Stimulated activated naive CD4-positive, alpha-beta T cell treated with Interleukin-2 at 50 U/mL for 16 hours (primary cell): ENCODE data around the gene DOK7.

Experiments
- DNase-seq: peaks from one replicate; lab custom pipeline; 2025; lab: John Stamatoyannopoulos, UW

DOK7 gene

DNA sequence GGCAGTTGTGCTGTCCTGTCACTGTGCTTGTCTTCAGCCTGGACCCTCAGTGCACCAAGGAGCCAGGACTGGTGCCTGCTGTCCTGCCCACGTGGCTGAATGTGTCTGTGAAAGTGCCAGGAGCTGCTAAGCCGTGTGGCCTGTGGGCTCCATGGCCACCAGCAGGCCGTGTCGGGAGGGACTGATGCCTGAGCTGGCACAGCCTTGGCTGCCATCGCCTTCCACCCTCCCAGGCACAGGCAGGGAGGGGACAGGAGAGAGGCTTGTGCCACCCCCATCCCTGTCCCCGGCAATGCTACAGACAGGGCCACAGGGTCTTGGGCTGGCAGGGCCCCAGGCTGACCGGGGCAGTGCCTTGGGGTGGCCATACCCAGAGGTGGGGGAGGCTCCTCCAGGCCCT is 24.8 kb downstream of the DOK7 start:
- DNase-seq = no peak

- no peak for DNase-seq
Observed at GRCh38 chr4:3488820-3489219, 25.7 kb downstream of the DOK7 start.

DNA sequence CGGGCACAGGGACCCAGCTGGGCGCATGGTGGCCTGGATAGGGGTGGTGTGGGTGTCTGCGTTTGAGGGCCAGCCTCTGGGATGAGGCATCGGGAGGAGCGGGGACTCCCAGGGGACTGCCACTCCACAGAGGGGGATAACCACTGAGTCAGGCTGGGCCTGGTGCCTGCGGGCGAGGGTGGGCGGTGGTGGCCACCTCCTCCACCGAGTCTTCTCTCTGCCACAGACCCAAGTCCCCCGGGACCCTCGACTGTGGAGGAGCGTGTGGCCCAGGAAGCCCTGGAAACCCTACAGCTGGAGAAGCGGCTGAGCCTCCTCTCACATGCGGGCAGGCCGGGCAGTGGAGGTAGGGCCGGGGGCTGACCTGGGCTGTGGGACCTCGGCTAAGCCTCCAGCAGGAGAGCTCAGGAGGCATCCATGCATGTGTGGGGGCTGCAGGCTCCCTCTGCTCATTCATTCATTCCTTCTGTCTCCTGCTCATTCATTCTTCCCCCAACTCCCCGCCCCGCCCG is 26.4 kb downstream of the DOK7 start:
- no peak for DNase-seq

DNA sequence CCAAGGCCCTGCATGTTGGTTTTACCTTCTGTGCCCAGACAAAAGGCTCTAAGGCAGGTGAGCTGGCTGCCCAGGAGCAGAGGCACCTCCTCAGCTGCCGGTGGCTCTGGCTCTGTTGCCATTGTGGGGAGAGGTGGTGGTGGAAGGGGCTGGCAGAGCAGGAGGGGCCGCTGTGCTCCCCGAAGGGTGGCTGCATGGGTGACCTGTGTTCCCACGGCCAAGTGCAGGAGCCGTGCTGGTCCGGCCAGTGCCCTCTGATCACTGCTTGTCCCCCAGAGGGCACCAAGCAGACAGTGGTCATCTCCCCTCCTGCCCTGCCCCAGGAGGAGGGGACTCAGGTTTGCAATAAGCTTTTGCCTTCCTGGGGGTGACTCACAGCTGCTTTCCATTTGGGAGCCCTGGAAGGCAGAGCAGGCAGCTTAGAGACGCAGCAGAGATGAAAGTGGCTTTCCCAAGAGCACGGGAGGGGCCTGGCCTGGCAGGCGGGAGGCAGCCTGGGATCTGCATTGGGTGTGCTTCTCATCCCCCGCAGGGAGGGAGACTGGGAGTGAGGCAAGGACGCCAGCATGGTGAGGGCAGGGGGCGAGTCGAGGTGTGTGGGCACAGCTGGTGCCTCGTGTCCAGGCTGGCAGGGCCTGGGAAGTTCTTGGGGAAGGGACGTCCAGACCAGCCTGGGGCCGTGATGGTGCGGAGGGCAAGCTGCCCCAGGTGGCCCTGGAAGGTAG is 28.7 kb downstream of the DOK7 start:
- DNase-seq = no peak

DNA sequence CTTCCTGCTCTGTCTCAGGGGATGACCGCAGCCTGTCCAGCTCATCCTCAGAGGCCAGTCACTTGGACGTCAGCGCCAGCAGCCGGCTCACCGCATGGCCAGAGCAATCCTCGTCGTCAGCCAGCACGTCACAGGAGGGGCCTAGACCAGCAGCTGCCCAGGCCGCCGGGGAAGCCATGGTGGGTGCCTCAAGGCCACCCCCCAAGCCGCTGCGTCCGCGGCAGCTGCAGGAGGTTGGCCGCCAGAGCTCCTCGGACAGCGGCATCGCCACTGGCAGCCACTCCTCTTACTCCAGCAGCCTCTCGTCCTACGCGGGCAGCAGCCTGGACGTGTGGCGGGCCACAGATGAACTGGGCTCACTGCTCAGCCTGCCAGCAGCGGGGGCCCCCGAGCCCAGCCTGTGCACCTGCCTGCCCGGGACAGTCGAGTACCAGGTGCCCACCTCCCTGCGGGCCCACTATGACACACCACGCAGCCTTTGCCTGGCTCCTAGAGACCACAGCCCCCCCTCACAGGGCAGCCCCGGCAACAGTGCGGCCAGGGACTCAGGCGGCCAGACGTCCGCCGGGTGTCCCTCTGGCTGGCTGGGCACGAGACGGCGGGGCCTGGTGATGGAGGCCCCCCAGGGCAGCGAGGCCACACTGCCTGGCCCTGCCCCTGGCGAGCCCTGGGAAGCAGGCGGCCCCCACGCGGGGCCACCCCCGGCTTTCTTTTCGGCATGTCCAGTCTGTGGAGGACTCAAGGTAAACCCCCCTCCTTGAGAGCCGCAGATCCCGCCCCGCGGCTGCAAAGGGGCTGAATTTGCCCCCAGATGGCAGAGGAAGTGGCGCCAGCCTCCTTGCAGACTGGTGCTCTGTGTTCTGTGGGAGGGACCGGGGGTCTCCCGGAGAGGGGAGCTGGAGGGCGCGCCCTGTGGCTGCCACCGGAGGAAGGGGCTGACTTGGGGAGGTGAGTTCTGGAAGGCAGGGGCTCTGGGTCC is 29.9 kb downstream of the DOK7 start:
- DNase-seq = no peak

DNA sequence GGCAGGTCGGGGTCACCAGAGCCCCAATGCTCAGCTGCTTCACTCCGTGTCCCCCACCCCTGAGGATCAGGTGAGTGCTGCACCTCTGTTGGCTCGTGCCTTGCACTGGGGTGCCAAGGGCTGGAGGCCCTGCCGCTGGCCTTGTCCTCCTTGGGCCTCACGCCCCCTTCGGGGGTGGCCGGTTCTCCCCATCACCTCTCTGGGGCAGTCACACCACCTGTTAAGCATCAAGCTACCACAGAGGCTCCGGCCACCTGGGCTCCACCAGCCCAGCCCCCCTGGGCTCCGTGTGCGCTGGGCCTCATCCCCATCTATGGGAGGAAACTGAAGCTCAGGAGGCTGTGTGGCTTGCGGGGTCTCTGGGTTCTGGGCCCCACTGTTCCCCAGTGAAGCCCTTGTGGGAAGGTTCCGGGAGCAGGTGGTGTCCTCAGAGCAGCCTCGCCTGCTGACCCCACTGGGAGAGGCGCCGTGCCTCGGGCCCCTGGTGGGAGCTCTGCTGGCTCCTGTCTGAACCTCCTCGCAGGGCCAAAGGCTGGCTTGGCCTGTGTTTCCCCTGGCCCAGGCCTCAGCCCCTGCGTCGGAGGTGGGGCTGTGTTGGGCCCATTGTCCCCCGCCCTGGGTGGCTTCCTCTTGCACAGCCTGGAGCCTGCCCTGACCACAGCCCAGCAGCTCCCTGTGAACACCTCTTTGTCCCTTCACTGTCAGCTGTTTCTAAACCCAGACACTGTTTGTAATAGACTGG is 30.8 kb downstream of the DOK7 start:
- no peak for DNase-seq

DNA sequence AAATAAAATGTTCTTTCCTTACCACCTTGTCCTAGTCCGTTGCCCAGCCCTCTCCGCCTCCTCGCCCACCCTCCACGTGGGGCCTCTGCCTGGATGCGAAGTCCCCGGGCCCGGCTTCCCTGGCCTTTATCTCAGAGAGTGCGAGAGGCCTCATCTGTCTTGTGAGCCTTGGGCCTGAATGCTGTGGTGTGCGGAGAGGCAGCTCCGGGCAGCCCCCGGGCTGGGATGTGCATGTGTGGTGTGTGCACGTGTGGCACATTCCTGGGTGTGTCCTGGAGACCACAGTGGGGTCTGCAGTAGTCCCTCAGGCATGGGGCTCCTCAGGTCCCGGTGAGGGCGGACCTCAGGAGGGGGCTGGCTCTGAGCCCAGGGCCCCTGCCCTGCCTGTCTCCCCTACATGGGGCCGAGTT is 31.4 kb downstream of the DOK7 start:
- DNase-seq = no peak

DNA sequence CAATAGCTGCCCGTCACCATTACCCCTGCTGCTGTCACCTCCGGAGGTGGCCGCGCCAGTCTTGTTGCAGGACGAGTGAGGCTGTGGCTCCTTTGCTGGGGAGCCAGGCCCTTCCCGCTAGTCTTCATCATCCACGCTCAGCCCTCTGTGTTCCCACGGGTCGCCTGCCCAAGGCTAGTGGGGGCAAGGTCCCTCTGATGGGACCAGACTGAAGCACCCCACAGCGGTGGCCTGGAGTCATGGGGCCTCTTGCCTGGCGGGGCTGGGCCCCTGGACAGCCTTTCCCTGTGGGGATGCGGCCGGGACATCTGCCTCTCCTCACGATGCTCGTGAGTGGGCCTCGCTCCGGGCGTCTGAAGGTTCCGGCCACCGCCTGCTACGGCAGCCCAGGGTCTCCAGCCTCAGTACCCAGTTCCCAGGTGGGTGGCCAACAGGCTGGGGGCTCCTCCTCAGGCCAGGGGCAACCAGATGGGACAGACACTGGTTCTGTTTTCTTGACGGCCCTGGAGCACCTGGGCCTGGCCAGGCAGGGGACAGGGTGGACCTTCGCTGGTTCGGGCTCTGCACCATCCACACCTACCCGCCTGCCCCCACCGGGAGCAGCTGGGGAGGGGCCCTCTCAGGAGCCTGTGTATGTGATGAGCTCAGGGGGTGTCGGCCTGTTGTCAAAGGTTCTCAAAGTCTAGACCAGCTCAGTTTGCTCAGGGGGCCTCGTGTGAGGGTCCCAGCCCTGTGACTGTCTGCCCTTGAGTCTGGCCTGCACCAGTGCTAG is 32.3 kb downstream of the DOK7 start:
- DNase-seq = no peak

GRCh38 chr4:3496021-3496420 is 32.9 kb downstream of the DOK7 start:
- no peak for DNase-seq

- no peak for DNase-seq
Observed at GRCh38 chr4:3497095-3497494, 34.0 kb downstream of the DOK7 start.

GRCh38 chr4:3497523-3498389 is 34.6 kb downstream of the DOK7 start:
- DNase-seq = no peak

DNA sequence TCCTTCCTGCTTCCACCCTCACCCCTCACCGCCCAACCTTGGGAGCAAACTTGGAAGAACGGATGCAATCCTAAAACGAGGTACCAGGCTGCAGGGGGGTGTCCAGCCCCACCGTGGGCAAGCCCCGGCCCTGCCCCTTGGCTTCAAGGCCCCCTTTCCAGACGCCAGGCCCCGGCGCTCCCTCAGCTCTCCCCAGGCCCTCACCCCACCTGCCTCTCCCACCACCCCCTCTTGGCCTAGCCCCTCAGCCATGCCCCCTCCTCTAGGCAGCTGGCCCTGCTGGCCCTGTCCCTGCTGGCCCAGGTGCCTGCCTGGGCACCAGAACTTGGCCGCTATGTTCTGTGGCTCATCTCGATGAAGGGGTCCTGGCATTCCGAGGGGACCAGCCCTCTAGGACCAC is 35.3 kb downstream of the DOK7 start:
- no peak for DNase-seq

- no peak for DNase-seq
Observed at GRCh38 chr4:3498901-3499510, 35.9 kb downstream of the DOK7 start.

DNA sequence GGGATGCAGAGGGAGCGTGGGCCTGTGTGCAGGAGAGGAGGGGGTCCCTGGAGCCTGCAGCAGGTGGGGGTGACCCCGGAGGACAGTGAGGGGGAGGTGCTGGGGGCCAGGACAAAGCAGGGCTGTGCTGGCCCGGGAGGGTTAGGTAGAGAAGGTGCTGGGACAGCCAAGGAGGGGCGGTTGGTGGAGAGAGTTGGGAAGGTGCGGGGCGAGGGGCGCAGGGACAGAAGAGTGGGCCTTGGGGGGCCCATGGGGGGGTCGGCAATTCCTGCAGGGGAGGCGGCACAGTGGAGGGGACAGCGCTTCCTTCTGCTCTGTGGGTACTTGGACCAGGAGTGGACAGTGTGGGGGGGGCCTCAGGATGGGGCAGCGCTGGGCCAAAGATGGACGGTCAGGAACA is 36.6 kb downstream of the DOK7 start:
- no peak for DNase-seq

DNA sequence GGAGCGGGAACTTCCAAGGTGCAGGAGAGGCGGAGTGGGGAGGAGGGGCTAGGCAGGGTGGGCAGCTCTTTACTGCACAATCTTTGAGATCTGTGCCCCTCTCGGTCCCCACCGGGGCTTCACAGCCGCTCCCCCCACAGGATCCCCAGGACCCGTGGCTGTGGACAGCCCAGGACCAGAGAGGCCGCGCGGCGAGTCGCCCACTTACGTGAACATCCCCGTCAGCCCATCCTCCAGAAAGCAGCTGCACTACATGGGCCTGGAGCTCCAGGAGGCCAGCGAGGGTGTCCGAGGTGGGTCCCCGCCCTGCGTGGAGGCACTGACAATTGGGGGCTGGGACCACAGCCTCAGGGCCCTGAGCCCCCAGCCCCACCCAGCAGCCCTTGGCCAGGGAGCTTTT is 37.0 kb downstream of the DOK7 start:
- no peak for DNase-seq

- DNase-seq = no peak
Observed at GRCh38 chr4:3500634-3501101, 37.6 kb downstream of the DOK7 start.

GRCh38 chr4:3501126-3501824 is 38.2 kb downstream of the DOK7 start:
- DNase-seq = no peak

- no peak for DNase-seq
Observed at GRCh38 chr4:3501825-3502425, 38.8 kb downstream of the DOK7 start.
